HG03159 (cell line): Measurements from ENCODE around the gene MAPRE3.

Experiments
- ATAC-seq: cut with Tn5 transposase; IDR thresholded peaks from one replicate; pipeline ENCODE4 v1.9.1; 2021; ENCODE audit warnings: mild to moderate bottlenecking, moderate library complexity; ENCODE audit not compliant: unreplicated experiment

Gene MAPRE3

DNA sequence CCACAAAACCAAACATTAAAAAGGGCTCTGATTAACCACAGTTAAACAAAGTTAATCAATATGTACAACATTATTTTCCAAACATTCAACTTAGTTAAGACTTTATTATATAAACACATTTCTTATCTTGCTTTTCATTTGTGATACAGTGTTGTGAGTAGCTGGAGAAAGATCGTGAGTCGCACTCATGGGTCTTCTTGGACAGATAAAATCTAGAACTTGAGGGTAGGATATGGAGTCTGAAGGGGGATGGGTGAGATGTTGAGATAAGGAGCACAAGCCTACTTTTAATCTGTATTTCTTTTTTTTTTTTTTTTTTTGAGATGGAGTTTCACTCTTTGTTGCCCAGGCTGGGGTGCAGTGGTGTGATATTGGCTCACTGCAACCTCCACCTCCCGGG is 39.7 kb downstream of the MAPRE3 start:
- no peak for ATAC-seq

DNA sequence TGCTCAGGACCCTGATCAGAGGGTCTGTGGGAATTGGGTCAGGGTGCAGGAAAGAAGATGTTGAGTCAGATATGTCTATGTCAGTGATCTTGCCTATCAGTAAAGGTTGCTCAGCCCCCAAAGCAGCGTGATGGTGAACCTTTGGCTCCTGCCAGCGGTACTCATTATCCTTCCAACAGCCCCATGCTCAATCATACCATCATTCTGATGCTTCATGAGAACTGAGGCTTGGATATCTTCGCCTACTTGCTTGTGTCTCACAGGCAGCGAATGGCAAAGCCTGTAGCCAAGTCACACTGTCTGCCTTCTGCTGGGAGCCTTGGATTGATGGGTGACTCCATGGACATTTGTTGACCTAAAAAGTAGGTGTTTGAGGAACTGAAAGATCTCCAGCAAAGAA is 43.3 kb downstream of the MAPRE3 start:
- no peak for ATAC-seq

DNA sequence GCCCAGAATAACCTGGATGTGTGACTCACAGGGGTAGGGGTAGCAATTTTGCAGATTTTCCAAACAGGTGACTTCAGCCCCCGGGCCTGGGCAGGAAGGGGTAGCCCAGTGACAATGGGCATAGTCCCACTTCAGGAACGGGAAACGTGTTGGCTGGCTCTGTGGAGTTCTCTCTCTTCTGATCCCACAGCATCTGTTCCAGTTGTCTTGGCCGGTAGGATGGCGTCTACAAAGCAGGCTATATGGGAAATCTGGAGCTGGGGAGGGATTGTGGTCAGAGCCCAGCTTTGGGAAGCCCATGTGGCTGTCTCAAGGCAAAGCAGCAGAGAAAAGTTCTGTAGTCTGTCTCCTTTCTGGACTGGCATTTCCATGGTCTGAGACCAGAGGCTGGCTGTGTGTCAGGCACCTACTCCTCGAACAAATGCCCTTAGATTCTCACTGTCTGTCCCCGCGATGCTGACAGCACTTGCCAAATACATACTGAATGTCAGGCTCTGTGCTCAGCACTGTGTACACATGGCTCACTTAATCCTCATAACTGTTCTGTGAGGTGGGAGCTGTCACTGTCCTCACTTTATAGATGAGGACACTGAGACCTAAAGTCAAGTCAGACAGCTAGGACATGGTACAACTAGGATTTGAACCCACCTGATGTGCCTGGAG is 44.5 kb downstream of the MAPRE3 start:
- no peak for ATAC-seq

DNA sequence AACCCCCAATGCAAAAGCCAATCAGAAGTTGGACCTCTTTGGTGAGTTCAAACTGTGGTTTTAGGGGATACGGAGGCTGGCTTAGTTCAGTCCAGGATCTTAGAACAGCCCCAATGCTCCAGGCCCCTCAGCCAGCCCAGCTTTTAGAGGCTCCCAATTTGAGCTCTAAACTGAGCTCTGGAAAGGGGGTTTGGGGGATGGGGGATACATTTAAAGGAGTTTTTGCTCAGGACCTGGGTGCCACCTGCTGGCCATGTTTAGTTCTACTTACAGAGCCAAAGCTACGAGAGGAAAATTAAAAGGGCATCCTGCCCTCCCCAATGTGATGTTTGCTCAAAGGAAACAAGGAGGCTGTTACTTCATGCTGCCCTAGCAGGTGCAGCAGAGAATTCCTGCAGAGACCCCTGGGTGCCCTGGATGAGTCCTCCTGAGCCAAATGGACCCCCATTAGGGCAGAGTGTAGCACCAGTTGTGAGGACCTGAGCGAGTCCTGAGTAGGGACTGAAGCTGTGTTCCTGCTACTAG is 46.4 kb downstream of the MAPRE3 start:
- ATAC-seq, result no peak

DNA sequence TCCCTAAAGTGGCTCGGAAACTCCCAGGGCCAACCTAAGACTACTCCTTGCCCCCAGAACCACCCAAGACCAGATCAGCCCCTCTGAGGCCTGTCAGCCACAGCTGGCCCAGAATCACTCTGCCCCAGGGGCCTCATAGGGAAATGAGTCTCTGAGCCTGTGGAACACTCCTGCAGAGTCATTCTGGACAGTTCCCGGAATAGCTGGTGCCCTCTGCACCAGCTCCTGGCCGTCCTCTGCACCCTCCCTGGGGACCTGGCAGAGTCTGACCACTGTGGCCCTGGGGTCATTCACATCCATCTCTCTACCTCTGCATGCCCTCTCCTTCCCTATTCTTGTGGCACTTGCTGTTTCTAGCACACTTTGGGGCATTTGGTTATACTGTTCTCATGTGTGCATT is 47.7 kb downstream of the MAPRE3 start:
- no peak for ATAC-seq

DNA sequence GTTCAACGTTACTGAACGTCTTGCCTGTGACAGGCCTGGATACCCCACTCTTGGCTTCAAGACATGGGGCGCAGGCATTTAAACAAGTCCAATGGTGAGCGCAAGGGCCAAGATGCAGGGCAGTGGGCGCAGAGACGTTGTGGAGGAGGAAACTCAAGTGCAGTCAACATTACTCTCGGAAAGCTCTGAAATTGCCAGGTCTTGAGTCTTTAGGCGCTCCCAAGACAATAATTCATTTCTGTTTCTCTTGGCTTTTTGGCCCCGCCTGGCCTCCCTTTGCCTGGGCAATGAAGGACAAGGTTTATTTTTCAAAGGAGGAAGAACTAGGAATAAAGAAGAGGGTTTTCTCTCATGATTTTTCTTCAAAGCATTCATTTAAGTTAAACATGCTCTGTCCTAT is 49.0 kb downstream of the MAPRE3 start:
- ATAC-seq, result no peak

DNA sequence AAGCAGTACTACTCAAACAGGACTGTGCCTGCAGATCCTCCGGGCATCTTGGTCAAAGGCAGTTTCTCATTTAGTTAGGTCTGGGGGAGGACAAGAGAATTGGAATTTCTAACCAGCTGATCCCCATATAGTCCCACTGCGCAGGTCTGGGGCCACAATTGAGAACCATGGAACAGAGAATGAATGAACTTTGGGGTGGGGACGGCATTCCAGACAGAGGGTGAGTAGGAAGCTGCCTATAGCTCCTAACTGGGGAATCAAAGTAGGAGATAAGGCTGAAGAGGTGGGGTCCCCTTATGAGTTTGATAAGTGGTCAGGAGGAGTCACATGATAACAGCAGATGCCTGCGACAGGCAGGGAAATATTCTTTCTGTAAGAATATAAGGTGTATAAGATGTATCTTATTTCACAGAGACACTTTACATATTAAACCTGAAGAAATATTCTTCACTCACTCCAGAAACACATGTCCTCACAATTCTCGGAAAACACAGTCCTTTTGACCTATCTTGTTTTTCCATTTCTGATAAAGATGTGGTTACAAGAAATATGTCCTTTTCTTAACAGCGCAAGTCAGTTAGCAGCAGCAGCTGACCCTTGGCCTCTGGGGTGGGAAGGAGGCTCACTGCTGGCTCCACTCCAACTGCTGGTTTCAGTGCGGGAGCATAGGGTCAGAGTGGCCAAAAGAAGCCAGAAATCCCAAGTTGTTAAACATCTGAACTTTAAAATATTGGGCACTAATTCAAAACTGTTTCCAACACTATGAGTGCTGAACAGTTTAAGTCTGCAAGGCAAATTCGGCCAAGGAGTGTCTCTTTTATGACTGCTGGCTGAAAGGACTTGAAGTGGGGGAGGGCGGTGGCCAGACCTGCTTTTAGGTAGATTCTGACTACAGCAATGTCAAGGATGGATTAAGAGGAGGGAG is 49.8 kb downstream of the MAPRE3 start:
- ATAC-seq, result no peak

DNA sequence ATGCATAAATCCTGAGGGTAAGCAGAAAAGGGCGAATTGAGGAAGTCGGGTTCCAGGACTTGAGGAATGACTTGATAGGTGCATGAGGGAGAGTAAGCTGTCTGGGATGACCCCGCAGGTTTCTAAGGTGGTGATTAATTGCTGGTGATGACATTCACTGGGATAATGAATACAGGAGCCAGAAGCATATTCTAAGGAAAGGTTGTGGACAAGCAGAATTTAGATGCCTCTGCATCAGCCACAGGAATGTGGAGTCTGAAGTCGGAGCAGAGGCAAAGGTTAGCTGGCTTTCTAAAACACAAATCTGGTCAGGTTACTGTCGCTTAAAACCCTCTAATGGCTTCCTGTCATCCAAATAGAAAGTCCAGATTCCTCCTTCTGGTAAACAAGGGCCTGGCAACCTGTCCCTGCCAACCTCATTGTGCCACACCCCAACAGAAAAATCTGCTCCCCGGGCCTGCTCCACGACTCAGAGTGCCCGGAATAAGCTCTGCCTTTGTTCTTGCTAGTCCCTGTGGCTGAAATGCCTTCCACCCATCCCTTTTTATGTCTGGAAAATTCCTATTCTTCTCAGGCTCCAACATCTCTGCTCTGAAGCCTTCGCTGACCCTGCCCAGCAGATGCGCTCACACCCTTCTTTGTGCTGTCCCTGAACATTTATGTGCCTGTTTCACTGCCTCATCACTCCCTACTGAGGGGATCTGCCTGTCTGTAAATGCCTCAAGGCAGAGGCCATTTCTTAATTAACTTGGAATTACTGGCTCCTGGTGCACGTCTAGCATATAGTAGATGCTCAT is 51.0 kb downstream of the MAPRE3 start:
- no peak for ATAC-seq

DNA sequence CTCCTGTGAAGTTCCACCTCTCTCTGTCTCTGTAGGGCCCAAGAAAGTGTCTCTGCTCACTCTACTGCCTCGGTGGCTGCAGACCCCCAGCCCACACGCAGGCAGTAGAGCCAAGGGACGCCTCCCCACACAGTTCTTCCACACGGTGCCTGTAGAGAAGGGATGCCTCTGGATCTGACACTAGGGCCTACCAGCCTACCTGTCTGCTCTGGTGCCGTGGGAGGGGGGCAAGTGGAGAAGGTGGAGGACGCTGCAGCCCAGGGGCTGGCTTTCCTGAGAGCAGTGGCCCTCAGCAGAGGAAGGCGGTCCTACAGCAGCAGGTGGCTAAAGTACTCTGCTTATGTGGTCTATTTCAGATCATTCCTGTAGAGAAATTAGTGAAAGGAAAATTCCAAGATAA is 53.3 kb downstream of the MAPRE3 start:
- ATAC-seq, result no peak

DNA sequence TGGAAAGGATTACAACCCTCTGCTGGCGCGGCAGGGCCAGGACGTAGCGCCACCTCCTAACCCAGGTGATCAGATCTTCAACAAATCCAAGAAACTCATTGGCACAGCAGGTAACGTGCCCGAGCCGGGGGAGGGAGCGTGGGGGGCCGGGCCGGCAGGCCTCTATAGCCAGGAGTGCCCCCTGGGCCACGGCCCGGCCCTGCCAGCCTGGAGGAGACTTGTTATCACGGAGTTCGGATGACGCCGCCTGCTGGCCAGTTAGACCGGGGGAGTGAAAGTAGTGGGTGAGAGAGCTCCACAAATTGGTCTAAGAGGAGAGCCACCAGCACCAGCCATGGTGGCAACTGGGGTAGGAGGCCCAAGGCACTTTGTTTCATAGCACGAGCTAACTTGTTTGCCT is 53.8 kb downstream of the MAPRE3 start:
- no peak for ATAC-seq

DNA sequence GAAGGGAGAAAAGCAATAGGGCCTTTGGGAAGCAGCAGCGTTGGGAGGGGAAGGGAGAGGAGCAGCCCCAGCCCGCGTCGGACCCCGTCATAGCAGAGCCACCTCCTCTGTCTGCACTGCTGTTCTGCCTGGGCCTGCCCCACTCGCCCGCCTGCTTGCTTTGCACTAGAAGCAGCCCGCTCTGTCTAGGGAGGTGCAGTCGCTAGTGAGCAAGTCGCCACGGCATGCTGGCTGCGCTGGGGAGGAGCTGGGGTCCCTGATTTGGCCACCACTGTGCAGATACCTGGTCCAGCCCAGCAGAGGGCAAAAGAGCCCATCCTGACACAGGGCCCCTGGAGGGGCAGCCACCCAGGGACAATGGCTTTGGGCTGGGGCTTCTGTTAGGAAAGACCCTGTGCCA is 54.4 kb downstream of the MAPRE3 start:
- no peak for ATAC-seq

DNA sequence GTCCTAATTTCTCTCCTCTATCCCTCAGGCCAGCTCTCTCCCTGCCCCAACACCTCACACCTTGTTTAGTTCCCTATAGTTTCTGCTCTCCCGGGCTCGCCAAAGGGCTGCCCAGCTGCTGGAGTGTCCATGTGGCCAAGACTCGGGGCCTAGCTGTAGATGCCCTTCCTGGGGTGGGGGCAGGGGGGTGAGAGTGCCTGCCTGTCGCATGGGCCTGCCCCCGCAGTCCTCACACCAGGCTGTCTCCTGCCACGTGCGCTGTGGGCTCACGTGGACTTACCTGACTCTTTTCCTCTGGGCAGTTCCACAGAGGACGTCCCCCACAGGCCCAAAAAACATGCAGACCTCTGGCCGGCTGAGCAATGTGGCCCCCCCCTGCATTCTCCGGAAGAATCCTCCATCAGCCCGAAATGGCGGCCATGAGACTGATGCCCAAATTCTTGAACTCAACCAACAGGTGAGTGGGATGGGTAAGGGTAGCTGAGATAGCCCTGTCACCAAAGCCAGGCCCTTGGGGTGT is 54.9 kb downstream of the MAPRE3 start:
- no peak for ATAC-seq

DNA sequence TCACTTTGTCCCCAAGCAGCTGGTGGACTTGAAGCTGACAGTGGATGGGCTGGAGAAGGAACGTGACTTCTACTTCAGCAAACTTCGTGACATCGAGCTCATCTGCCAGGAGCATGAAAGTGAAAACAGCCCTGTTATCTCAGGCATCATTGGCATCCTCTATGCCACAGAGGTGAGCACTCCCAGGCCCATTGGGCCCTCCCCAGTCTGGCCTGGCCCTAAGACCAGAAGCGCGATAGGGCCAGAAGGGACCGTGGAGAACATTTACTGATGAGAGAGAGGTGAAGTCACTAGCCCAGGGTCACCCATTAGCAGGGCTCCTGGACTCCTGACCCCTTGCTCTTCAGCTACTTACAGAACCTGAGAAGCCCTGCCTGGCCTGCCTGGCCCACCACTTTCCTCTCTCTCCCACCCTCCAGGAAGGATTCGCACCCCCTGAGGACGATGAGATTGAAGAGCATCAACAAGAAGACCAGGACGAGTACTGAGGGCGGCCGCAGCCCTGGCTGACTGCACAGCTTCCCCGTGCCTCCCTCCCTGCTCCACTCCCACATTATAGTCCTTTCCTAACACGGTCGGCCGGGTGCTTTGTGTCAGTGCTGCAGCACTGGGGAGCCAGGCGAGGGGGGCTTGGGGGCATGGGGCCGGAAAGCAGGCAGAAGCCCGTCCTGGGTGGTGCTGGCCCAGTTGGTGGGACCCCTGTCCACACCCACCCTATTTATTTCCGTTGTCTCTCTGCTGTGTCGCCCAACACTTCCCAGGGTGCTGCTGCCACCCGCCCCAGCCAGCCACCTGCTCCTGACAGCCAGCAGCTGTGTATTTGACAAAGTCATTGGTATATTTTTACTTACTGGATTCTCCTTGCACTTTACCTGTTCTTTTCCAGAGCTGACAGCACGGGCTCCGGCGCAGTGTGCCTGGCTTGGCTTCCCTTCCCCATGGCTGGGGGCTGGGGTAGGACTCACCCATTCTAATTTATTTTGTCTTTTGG is 55.7 kb downstream of the MAPRE3 start:
- no peak for ATAC-seq

DNA sequence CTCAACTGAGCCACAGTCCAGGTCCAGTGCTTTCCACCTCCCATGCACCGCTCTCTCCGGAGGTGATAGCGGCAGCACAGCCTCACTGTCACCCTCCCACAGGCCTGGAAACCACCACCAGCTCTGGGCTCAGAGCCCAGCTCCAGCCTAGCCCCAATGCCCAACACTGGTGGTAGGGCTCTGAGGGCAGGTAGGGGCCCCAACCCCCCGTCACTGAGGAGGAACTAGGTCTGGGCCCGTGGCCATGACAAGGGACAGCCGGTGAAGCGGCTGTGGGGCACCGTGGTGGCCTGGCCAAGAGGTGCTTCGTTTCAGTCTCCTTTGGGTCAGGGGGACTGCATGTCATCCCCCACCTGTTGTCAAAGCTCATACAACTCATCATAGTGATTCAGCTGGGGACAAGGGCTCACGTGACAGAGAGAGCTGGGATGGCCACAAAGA is 56.8 kb downstream of the MAPRE3 start:
- ATAC-seq, result no peak

DNA sequence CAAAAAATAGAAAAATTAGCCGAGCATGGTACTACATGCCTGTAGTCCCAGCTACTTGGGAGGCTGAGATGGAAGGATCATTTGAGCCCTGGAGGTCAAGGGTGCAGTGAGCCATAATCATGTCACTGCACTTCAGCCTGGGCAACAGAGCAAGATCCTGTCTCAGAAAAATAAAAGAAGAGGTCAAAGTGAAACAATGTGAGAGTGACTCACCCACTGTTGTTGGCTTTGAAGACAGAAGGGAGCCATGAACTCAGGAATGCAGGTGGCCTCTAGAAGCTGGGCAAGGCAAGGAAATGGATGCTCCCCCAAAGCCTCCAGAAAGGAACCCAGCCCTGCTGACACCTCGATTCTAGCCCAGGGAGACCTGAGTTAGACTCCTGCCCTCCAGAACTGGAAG is 58.6 kb downstream of the MAPRE3 start:
- no peak for ATAC-seq

DNA sequence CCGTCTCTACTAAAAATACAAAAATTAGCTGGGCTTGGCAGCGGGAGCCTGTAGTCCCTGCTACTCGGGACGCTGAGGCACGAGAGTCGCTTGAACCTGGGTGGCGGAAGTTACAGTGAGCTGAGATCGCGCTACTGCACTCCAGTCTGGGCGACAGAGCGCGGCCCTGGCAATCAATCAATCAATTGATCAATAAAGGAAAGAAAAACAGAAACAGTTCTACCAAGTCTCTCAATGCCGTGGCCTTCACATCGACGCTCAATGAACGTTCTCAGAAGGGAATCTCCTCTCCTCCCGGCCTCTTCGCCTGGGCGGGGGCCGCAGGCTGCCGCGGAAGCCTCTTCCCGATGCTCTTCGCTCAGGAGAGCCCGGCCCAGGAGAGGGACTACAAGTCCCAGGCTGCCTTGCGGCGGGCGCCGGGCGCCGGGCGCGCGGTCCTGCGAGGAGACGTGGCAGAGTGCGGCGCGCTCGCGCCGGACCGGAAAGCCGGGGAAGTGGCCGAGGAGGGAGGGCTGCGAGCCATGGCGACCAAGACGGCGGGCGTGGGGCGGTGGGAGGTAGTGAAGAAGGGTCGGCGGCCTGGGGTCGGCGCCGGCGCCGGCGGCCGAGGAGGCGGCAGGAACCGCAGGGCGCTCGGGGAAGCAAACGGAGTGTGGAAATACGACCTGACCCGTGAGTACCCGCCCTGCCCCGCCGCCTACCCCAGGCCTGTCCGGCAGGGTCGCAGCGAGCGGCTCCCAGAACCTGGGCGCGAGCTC is 62.2 kb downstream of the MAPRE3 start, which contains the start of gene TMEM214:
TSS of gene TMEM214 (plus strand) at position 471 of the 758 bp plus-strand sequence. CDS start at position 522, 51 bp downstream.
- ATAC-seq, result peak; percentile 92

DNA sequence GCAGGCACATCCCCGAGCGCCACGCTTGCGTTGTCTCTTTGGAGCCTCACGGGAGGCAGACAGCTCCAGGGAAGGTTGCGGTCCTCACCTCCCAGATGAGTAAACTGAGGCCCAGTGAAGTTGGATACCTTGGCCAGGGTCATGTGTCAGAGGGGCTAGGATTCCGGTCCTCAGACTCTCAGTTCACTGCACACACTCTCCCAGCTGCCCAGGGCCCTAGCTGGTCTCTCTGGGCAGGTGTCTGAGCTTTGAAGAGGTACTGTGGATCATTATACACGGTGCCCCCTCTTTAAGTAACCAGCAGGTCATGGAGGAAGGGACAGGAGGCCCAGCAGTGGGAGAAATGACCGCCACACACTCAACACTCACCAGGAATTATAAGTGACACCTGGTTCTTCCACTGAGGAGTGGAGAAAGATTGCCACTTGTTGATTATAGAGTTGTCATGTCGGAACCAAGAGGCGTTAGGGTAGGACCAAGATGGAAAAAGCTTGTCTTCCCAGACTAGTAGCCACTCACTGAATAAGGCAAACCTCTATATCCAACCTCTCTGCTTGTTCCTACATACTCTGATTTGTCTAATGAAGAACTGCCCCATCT is 62.9 kb downstream of the MAPRE3 start:
- peak; percentile 9 for ATAC-seq

DNA sequence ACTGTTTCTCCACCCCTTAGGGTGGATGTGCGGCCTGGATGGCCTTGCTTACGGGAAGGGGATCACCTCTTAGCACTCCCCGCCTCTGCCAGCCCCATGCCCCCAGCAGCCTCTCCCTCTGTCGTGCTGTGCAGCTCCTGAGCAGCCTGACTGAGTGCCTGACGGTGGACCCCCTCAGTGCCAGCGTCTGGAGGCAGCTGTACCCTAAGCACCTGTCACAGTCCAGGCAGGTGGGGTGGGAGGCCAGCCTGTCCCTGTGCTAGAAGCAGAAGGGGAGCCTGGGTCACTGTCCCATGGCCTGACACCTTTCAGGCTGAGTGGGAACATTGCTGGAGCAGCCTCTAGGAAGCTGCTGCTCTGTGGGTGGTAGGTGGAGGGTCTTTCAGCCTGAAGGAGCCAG is 67.6 kb downstream of the MAPRE3 start:
- no peak for ATAC-seq
